ENCODE data around the gene FLRT1. TPM values are rescaled to one million over a fixed set of nuclear protein-coding genes. Genes with fewer than 3 reads are reported as not detected.

Gene FLRT1
- total and polyA plus RNA-seq, 7 donors = 0.03 to 0.10 (median 0.08) TPM; not detected in 2

DNA sequence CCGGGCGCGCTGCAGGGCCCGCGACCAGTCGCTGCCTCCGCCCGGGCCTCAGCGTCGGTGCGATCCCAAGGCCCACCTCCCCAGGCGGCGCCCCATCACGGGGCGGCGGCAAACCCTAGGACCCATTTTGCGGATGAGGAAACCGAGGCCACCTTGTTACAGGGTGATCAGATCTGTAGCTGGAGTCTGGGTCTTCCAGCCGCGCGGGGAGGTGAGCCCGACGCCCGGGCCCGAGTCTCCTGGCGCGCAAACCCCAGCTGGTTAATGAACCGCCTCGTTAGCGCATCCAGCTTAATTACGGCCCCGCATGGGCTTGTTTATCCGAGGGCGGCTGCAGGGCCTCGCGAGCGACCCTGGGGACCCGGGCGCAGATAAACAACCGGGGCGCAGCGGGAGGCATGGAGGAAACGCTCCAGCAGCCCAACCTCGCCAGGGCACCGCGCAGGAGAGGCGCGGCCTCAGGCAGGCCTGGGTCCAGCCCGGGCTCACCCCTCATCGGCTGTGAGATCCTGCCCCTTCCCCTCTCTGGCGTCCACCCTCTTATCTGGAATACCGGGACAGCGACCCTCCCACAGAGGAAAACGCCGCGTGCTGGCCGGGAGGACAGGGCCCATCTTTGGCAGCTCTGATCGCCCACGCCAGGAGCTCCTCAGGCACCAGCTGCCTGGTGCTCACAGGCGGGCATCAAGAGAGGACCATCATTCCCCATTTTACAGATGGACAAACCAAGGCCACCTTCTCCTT lies 34.8 kb upstream of the FLRT1 start:
- Histone ChIP-seq H3K4me3 (peak overlapping the region; percentile 53), H3K27me3 (ENCODE audit: insufficient read depth in 3 of 3, low read length in 2 of 3) (no peaks in the 10 kb centered on the region), H3K9me3 (no peaks in the 10 kb centered on the region), H3K4me1 (peaks cover 10% of the 10 kb centered on the region), H3K36me3 (ENCODE audit: insufficient read depth in 1 of 2, low read depth in 1 of 2) (peaks cover 4 to 30% of the 10 kb centered on the region in 2 donors), H3K27ac (peak overlapping the region; percentile 31)
- peak in 2 of 4 donors; percentile 10 for ATAC-seq
- no peak for TF ChIP-seq CTCF (IDR thresholded peaks at IDR 0.05)
- intact Hi-C loops (cut with DNase I) = loop anchor here (1.0 to 2.0 kb wide), 2 partner anchors 147 to 148 kb away; no protein-coding TSS in a partner anchor
- DNase-seq = no peak
- WGBS, 3 donors = 44 to 51% (median 50%) methylated on average over 51 to 60 of the region's 60 CpGs

DNA sequence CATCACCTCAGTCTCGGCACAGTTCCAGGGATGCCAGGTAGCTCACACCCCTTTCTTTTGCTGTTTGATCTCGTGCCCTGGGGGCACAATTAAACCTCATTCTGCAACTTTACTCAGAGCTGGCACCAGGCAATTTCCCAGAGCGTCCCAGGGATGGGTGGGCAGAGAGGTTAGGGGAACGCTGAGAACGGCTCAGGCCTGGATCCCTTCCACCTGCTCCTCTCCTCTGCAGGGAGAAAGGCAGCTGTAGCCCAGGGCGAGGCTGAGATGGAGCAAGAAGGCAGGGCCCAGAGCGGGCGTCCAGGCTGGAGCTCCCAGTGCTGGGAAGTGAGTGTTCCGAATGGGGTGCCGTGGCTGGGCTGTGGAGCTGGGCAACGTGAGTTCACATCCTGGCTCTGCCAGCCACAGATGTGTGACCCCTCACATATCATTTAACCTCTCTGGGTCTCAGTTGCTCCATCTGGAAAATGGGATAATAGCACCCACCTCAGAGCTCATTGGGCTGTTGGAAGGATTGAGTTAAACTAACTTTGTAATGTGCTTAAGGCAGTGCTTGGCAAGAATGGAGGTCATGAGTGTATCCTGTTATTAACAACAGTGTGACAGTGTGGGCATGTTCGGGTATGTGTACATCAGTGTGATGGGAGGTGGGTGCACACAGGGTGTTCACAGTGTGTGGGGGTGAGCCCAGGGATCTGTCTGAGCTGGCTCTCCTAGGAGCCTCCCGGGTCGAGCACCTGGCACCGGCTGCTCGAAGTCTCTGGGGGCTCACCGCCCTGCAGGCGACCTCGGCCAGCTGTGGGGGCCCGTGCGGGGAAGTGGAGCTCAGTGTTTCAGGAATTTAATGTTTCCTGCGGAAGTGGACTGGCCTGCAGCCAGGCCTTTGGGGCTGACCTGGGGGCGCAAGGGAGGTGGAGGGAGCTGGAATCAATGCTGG lies 34.0 kb upstream of the FLRT1 start:
- Histone ChIP-seq H3K9me3 (no peaks in the 10 kb centered on the region), H3K4me1 (peaks cover 10% of the 10 kb centered on the region), H3K36me3 (ENCODE audit: insufficient read depth in 1 of 2, low read depth in 1 of 2) (peaks cover 4 to 23% of the 10 kb centered on the region in 2 donors), H3K27me3 (ENCODE audit: insufficient read depth in 3 of 3, low read length in 2 of 3) (no peaks in the 10 kb centered on the region), H3K27ac (no peak overlapping the region), H3K4me3 (peak overlapping the region; percentile 11)
- DNase-seq (peak in 1 of 2 donors; percentile 77), ATAC-seq (no peak)
- intact Hi-C loops (cut with DNase I) = loop anchor here in 1 of 2 donors (2.0 kb wide), 1 partner anchor 147 kb away; no protein-coding TSS in a partner anchor
- WGBS, 3 donors = 53 to 65% (median 59%) methylated on average over 23 of the region's 23 CpGs
- no peak for TF ChIP-seq CTCF (IDR thresholded peaks at IDR 0.05)

GRCh38 chr11:64003807-64004589 lies 31.7 kb upstream of the FLRT1 start:
- no peak for DNase-seq
- Histone ChIP-seq H3K4me3 (no peak overlapping the region), H3K27ac (no peak overlapping the region), H3K9me3 (no peaks in the 10 kb centered on the region), H3K27me3 (ENCODE audit: insufficient read depth in 3 of 3, low read length in 2 of 3) (no peaks in the 10 kb centered on the region), H3K36me3 (ENCODE audit: insufficient read depth in 1 of 2, low read depth in 1 of 2) (peaks cover 0 to under 1% of the 10 kb centered on the region in 2 donors), H3K4me1 (peaks cover 19% of the 10 kb centered on the region)
- 72 to 78% (median 77%) methylated on average over 23 of the region's 23 CpGs for WGBS, 3 donors
- no peak for ATAC-seq
- no peak for TF ChIP-seq CTCF (IDR thresholded peaks at IDR 0.05)
- intact Hi-C loops (cut with DNase I) = no loop called here

- Histone ChIP-seq H3K9me3 (no peaks in the 10 kb centered on the region), H3K4me1 (peaks cover 18% of the 10 kb centered on the region), H3K36me3 (ENCODE audit: insufficient read depth in 1 of 2, low read depth in 1 of 2) (no peaks in the 10 kb centered on the region), H3K4me3 (no peak overlapping the region), H3K27me3 (ENCODE audit: insufficient read depth in 3 of 3, low read length in 2 of 3) (no peaks in the 10 kb centered on the region), H3K27ac (no peak overlapping the region)
- no peak for TF ChIP-seq CTCF (IDR thresholded peaks at IDR 0.05)
- ATAC-seq (no peak), DNase-seq (no peak)
- intact Hi-C loops (cut with DNase I) = no loop called here
- 84 to 90% (median 88%) methylated on average over 4 of the region's 4 CpGs for WGBS, 3 donors
Measured at GRCh38 chr11:64004590-64004984, 31.1 kb upstream of the FLRT1 start.
